Measurements from ENCODE around the gene TBX18.

Gene TBX18

DNA sequence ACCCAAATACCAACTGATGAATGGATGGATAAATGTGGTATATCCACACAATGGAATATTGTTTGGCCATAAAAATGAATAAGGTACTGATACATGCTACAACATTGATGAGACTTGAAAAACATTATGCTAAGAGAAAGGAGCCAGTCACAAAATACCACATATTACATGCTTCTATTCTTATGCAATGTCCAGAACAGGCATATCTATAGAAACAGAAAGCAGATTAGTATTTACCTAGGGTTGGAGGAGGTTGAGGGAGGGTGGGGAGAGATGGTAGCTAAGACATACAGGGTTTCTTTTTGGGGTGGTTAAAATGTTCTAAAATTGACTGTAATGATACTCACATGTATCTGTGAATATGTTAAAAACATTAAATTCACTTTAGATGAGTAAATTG, 24.8 kb upstream of the TBX18 start:
- no peak for DNase-seq (ENCODE audit: low read depth)
- TF ChIP-seq, protein P1, sequence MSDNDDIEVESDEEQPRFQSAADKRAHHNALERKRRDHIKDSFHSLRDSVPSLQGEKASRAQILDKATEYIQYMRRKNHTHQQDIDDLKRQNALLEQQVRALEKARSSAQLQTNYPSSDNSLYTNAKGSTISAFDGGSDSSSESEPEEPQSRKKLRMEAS (IDR thresholded peaks at IDR 0.05; ENCODE audit: low read depth, low read length): no peak
- TF ChIP-seq POLR2A (IDR thresholded peaks at IDR 0.05; ENCODE audit: extremely low read depth, insufficient read length) (no peak), MYC (IDR thresholded peaks at IDR 0.05; ENCODE audit: low read depth, low read length) (no peak)
- TF ChIP-seq, protein P2, sequence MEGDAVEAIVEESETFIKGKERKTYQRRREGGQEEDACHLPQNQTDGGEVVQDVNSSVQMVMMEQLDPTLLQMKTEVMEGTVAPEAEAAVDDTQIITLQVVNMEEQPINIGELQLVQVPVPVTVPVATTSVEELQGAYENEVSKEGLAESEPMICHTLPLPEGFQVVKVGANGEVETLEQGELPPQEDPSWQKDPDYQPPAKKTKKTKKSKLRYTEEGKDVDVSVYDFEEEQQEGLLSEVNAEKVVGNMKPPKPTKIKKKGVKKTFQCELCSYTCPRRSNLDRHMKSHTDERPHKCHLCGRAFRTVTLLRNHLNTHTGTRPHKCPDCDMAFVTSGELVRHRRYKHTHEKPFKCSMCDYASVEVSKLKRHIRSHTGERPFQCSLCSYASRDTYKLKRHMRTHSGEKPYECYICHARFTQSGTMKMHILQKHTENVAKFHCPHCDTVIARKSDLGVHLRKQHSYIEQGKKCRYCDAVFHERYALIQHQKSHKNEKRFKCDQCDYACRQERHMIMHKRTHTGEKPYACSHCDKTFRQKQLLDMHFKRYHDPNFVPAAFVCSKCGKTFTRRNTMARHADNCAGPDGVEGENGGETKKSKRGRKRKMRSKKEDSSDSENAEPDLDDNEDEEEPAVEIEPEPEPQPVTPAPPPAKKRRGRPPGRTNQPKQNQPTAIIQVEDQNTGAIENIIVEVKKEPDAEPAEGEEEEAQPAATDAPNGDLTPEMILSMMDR (IDR thresholded peaks at IDR 0.05; ENCODE audit: low read depth, low read length): no peak
- no peak overlapping the region for H3K4me3 ChIP-seq (ENCODE audit: low read depth, low read length)

DNA sequence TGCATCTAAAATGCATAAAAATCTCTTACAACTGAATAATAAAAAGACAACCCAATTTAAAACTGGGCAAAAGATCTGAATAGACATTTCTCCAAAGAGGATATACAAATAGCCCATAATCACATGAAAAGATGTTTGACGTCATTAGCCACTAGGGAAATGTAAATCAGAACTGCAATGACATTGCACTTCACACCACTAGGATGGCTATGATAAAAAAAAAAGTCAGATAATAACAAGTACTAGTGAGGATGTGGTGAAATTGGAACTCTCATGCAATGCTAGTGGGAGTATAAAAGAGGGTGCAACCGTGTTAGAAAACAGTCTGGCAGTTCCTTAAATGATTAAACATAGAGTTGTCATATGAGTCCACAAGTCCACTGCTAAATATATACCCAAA, 24.3 kb upstream of the TBX18 start:
- DNase-seq (ENCODE audit: low read depth): no peak
- TF ChIP-seq POLR2A (IDR thresholded peaks at IDR 0.05; ENCODE audit: extremely low read depth, insufficient read length) (no peak), MYC (IDR thresholded peaks at IDR 0.05; ENCODE audit: low read depth, low read length) (no peak)
- TF ChIP-seq, protein P2 (IDR thresholded peaks at IDR 0.05; ENCODE audit: low read depth, low read length): no peak
- TF ChIP-seq, protein P1 (IDR thresholded peaks at IDR 0.05; ENCODE audit: low read depth, low read length): no peak
- H3K4me3 ChIP-seq (ENCODE audit: low read depth, low read length): no peak overlapping the region

DNA sequence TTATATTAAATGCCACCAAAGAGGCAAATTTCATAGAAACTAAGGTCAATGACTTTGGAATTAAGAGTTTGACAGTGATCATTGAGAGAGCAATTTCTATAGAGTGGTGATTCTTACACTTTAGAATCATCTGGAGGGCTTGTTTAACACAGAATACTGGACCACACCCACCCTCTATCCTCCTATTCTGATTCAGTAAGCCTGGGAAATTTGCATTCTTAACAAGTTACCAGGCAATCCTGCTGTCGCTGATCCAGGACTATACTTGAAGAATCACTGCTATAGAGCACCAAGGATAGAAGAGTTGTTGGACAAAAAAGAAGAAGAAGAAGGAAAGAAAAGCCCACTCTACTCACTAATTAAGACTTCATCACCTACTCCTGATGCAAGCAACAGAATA, 21.3 kb upstream of the TBX18 start:
- DNase-seq (ENCODE audit: low read depth): no peak
- TF ChIP-seq, protein P1 (IDR thresholded peaks at IDR 0.05; ENCODE audit: low read depth, low read length): no peak
- no peak for TF ChIP-seq POLR2A (IDR thresholded peaks at IDR 0.05; ENCODE audit: extremely low read depth, insufficient read length)
- no peak for TF ChIP-seq MYC (IDR thresholded peaks at IDR 0.05; ENCODE audit: low read depth, low read length)
- TF ChIP-seq, protein P2 (IDR thresholded peaks at IDR 0.05; ENCODE audit: low read depth, low read length): no peak
- no peak overlapping the region for H3K4me3 ChIP-seq (ENCODE audit: low read depth, low read length)

DNA sequence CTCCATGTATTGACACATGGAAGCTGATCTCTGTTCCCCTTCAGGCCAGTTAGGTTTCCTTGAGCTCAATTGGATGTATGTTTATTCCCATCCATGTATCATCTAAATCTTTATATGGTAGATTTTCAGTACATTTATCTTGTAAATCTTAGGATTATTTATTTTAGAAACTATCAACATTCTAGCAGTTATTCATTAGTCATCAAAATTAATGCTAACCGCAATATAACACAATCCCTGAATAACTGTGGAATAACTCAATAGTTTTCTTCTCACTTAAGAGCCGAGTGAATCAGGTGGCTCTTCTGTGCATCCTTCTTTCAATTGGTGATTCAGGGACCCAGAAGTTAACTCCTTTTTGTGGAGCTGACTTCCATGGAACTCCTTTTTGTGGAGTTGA, 15.5 kb upstream of the TBX18 start:
- no peak for DNase-seq (ENCODE audit: low read depth)
- no peak overlapping the region for H3K4me3 ChIP-seq (ENCODE audit: low read depth, low read length)
- TF ChIP-seq, protein P2 (IDR thresholded peaks at IDR 0.05; ENCODE audit: low read depth, low read length): no peak
- TF ChIP-seq, protein P1 (IDR thresholded peaks at IDR 0.05; ENCODE audit: low read depth, low read length): no peak
- TF ChIP-seq POLR2A (IDR thresholded peaks at IDR 0.05; ENCODE audit: extremely low read depth, insufficient read length): no peak
- TF ChIP-seq MYC (IDR thresholded peaks at IDR 0.05; ENCODE audit: low read depth, low read length): no peak

DNA sequence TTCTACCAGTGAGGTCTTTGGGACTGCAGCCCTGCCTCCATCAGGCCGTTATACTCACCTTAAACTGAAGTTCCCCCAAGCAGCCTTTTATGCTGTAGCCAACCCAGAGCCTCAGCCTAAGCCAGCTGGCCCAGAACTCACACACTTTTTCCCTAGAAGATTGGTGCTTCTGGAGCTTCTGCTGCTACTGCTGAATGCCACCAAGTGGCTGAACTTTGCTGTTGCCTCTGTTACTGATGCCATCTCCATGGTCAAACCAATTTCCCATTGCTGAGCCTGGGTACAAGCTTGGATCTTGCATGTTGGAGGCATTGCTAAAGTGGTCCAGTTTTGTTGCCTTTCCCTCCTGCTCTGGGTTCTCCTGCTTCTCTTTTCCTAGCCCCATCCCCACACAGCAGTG, 15.0 kb upstream of the TBX18 start:
- TF ChIP-seq, protein P2 (IDR thresholded peaks at IDR 0.05; ENCODE audit: low read depth, low read length): peak; percentile 7
- no peak for TF ChIP-seq POLR2A (IDR thresholded peaks at IDR 0.05; ENCODE audit: extremely low read depth, insufficient read length)
- DNase-seq (ENCODE audit: low read depth): no peak
- no peak overlapping the region for H3K4me3 ChIP-seq (ENCODE audit: low read depth, low read length)

DNA sequence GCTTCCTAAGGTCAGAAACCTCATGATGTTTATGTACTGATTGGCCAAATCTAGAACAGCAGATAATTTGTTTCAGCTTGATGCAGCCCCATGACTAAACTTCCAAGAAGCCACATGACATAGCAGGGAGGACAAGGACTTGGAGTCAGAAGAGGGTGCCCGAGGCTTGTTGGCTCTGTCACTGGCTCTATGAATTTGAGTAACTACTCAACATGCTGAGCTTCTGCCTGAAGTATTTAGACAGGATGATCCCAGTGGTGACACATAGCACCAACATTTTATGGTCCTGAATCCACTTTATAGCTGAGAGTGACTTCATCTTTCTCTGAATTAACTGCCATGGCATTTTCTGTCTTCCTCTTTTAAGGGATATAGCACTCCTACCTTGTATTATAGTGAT, 13.5 kb upstream of the TBX18 start:
- no peak for DNase-seq (ENCODE audit: low read depth)
- H3K4me3 ChIP-seq (ENCODE audit: low read depth, low read length): no peak overlapping the region
- TF ChIP-seq, protein P2 (IDR thresholded peaks at IDR 0.05; ENCODE audit: low read depth, low read length): no peak
- TF ChIP-seq POLR2A (IDR thresholded peaks at IDR 0.05; ENCODE audit: extremely low read depth, insufficient read length): no peak
- no peak for TF ChIP-seq MYC (IDR thresholded peaks at IDR 0.05; ENCODE audit: low read depth, low read length)
- TF ChIP-seq, protein P1 (IDR thresholded peaks at IDR 0.05; ENCODE audit: low read depth, low read length): no peak

Measured in NB4 (cell line).